ENCODE data around the gene CLEC10A. TPM values are rescaled to one million over a fixed set of nuclear protein-coding genes. Genes with fewer than 3 reads are reported as not detected.

The CLEC10A gene
- total RNA-seq, 1 donor: not detected

DNA sequence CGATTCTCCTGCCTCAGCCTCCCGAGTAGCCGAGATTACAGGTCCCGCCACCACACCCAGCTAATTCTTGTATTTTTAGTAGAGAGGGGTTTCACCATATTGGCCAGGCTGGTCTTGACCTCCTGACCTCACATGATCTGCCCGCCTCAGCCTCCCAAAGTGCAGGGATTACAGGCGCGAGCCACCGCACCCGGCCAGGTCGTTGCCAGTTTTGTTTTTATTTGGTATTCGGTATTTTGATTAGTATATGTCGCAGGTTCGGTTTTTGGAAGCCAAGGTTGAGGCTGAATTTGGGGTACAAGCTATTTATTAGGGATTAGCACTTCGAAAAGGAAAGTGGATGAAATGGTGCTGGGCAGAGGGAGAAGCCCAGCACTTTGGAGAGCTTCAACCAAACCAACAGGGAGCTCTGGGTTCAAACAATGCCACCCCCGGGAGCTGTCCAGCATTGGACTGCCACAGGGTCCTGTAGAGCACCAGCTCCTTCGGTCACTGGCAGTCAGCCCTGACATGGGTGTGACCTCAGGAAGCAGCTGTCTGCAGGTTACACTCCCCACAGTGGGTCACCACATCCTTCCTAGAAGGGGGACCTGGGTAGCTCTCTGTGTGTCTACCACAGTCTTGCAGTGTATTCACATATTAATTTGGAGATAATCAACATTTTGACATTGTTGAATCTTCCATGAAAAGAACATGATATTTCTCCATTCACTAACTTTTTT is 1.5 kb upstream of the CLEC10A start:
- TF ChIP-seq, protein P1, sequence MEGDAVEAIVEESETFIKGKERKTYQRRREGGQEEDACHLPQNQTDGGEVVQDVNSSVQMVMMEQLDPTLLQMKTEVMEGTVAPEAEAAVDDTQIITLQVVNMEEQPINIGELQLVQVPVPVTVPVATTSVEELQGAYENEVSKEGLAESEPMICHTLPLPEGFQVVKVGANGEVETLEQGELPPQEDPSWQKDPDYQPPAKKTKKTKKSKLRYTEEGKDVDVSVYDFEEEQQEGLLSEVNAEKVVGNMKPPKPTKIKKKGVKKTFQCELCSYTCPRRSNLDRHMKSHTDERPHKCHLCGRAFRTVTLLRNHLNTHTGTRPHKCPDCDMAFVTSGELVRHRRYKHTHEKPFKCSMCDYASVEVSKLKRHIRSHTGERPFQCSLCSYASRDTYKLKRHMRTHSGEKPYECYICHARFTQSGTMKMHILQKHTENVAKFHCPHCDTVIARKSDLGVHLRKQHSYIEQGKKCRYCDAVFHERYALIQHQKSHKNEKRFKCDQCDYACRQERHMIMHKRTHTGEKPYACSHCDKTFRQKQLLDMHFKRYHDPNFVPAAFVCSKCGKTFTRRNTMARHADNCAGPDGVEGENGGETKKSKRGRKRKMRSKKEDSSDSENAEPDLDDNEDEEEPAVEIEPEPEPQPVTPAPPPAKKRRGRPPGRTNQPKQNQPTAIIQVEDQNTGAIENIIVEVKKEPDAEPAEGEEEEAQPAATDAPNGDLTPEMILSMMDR (IDR thresholded peaks at IDR 0.05; ENCODE audit: insufficient read depth, low read depth, low read length): no peak
- no peak overlapping the region for H3K4me3 ChIP-seq (ENCODE audit: low read depth, low read length)
- DNase-seq (ENCODE audit: low read depth): no peak

DNA sequence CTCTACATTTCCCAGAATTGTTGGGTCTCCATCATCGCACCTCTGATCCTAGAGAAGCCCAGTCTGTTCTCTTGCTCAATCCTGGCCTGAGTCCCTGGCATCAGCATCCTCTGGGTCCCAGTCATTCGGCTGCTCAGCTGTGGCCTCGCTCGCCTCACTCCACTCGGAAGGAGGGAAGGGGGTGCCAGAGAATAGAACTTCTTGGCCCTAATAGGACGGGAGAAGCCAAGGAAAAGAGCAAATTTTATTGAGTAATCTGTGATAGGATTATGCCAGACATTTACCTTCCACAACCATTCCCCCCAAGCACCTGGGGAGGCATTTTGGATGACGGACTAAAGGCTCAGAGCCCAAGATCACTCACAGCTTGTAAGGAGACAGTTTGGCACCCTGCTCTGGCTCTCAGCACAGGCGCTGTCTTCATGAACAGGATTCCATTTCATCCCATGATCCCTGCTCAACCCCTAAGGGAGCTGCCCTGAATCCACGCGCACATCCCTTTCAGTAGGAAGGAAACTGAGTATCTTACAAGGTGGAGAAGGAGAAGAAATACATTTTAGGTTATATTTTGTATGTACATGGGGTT is 498 bp upstream of the CLEC10A start:
- DNase-seq (ENCODE audit: low read depth): no peak
- H3K4me3 ChIP-seq (ENCODE audit: low read depth, low read length): no peak overlapping the region
- TF ChIP-seq, protein P1 (IDR thresholded peaks at IDR 0.05; ENCODE audit: insufficient read depth, low read depth, low read length): no peak

DNA sequence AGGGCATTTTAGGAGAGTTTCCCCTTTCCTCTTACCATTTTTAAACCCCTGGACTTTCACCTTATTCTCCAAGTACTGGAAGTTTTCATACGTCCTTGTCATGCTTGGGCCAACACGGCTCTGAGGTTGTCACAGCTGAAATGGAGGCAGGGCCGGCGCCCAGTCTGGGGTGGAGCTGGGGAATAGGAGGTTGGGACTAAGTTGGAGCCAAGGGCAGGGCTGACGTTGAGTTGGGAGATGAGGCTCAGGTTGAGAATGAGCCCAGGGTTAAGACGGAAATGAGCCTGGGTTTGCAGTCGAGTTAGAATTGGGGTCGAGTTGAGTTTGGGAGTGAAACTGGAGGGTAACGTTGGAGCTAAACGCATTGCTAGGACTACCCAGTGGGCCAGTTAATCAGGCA is 1.3 kb downstream of the CLEC10A start:
- TF ChIP-seq, protein P1 (IDR thresholded peaks at IDR 0.05; ENCODE audit: insufficient read depth, low read depth, low read length): no peak
- H3K4me3 ChIP-seq (ENCODE audit: low read depth, low read length): no peak overlapping the region
- DNase-seq (ENCODE audit: low read depth): no peak

DNA sequence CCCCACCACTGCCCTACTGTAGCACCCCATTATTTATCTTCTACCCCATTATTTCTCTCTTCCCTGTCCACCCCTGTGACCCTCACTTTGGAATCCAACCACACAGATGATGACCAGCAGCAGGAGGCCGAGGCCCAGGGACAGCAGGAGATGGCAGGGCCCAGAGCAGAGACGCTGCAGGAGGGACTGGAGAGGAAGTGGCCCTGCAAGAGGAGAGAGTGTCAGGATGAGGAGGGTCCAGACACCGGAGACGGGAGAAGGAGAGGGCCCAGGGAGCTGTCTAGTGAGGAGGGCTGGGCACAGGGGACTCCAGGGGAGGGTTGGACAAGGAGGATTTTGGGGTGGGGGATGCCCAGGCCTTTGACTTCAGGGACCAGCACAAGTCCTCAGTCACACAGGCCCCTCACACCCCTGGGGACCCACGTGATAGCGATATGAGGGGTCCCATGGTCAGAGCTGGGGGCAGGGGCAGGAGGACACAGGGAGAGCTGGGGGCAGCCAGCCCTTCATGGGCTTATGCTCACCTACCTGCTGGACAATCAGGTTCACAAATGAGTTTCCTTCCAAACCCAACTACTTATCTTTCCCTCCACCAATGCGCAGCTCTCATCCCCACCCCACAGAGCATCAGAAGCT is 2.0 kb downstream of the CLEC10A start:
- TF ChIP-seq, protein P1 (IDR thresholded peaks at IDR 0.05; ENCODE audit: insufficient read depth, low read depth, low read length): no peak
- DNase-seq (ENCODE audit: low read depth): no peak
- H3K4me3 ChIP-seq (ENCODE audit: low read depth, low read length): no peak overlapping the region

DNA sequence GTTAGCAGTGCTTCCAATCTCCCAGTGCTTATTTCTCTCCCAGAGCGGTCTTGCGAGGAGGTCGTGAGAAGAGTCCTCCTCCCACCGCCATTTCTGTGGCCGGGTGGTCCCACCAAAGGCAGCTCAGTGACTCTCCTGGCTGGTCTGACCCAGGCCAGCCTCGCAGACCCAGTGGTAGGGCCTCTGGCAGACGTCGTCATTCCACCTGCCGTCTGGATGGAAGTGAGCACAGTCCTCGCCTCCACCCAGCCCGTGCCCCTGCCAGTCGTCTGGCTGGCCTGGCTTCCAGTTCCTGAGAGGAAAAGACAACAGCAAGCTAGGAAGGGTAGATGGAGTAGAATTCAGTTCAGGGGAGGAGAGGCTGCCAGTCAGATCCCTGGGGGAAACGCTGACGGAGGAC is 5.1 kb downstream of the CLEC10A start:
- DNase-seq (ENCODE audit: low read depth): no peak
- TF ChIP-seq, protein P1 (IDR thresholded peaks at IDR 0.05; ENCODE audit: insufficient read depth, low read depth, low read length): no peak
- H3K4me3 ChIP-seq (ENCODE audit: low read depth, low read length): no peak overlapping the region

DNA sequence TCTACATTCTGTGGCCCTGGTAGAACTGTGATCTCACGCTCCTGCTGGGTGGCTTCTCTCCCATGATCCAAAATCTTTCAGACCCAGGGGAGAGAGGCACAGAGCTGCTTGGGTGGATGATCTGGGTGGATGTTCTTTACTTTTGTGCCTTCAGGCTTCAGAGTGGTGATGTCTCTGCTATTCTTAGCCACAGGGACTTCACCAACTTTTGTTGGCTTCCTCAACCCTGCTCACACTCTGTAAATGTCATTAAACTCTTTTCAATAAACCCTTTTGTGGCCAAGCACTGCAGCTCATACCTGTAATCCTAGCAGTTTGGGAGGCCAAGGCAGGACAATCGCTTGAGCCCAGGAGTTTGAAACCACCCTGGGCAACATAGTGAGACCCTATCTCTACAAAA is 7.6 kb downstream of the CLEC10A start:
- H3K4me3 ChIP-seq (ENCODE audit: low read depth, low read length): no peak overlapping the region
- TF ChIP-seq, protein P1 (IDR thresholded peaks at IDR 0.05; ENCODE audit: insufficient read depth, low read depth, low read length): no peak
- no peak for DNase-seq (ENCODE audit: low read depth)

All from fibroblast of villous mesenchyme (primary cell).